GM18951 (cell line): ENCODE measurements around the gene C1QA.

Experiments used
- POLR2A ChIP-seq: IDR thresholded peaks from 4 replicates; pipeline ENCODE4 v1.6.1; 2011; ENCODE audit warnings: mild to moderate bottlenecking; ENCODE audit not compliant: insufficient read length, insufficient read depth; ENCODE audit errors: extremely low read depth
- in situ Hi-C: fragments of 300-500 bp; cut with MboI; formaldehyde crosslinking; loops from one replicate; pipeline ENCODE4 v1.12.0; 2022; ENCODE audit warnings: low sequenced_read_pairs, mixed read lengths, inconsistent platforms; ENCODE audit not compliant: unreplicated experiment

The C1QA gene, protein sequence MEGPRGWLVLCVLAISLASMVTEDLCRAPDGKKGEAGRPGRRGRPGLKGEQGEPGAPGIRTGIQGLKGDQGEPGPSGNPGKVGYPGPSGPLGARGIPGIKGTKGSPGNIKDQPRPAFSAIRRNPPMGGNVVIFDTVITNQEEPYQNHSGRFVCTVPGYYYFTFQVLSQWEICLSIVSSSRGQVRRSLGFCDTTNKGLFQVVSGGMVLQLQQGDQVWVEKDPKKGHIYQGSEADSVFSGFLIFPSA

GRCh38 chr1:22636353-22636752 lies at the start of gene C1QA:
C1QA (plus strand) TSS chr1:22636628; CDS start chr1:22637617, 989 bp downstream.
- in situ Hi-C loops, result no loop called here
- TF ChIP-seq POLR2A, result no peak

GRCh38 chr1:22587247-22587646 lies 49.2 kb upstream of the C1QA start:
- in situ Hi-C loops, result no loop called here
- TF ChIP-seq POLR2A, result no peak

DNA sequence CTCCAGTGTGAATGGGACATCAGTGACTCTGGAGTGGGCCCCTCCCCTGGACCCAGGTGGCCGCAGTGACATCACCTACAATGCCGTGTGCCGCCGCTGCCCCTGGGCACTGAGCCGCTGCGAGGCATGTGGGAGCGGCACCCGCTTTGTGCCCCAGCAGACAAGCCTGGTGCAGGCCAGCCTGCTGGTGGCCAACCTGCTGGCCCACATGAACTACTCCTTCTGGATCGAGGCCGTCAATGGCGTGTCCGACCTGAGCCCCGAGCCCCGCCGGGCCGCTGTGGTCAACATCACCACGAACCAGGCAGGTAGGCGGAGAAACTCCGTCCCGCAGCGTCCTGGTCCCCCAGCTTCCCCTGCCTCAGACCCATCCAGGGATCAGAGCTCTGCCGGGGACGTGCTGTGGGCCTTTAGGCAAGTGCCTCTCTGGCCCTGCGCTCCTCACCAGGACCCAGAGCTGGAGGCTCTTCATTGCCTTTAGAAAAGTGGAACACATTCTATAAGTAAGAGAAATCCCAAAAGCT lies 47.5 kb upstream of the C1QA start:
- no peak for TF ChIP-seq POLR2A
- in situ Hi-C loops, result no loop called here

DNA sequence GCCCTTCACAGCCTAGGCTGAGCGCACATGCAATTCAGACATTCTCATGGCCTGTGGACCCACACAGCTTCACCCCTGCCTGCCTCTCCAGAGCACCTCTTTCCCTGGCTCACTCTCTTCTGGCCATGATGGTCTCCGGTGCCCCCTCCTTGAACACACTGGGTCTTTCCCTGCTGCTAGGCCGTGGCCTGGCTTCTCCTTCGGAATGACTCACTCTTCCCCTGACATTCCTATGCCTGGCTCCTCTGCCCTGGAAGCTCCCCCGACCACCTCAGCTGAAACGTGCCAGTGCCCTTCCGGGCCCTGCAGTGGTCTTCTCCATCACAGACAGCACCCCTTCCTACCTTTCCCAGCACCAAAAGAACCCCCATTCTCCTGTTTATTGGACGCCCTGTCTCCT lies 44.9 kb upstream of the C1QA start:
- no peak for TF ChIP-seq POLR2A
- in situ Hi-C loops, result no loop called here

DNA sequence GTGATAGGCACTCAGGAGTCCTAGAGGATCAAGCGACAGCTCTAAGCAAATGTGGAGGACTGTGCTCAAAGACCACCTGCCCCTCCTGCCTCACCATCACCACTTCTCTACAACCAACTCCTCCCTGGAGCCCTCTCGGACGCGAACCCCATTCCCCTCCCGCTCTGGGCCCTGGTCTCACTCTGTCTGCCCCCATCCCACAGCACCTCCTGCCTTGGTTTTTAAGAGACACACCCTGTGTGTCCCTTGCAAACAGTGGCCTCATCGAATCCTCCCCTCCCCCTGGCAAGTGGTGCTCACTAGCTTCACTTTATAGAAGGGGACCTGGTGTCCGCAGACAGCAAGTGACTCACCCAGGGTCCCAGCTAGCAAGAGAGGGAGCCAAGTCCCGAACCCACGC lies 44.4 kb upstream of the C1QA start:
- no peak for TF ChIP-seq POLR2A
- in situ Hi-C loops, result no loop called here

GRCh38 chr1:22592919-22593790 lies 43.3 kb upstream of the C1QA start:
- in situ Hi-C loops, result no loop called here
- TF ChIP-seq POLR2A, result no peak

DNA sequence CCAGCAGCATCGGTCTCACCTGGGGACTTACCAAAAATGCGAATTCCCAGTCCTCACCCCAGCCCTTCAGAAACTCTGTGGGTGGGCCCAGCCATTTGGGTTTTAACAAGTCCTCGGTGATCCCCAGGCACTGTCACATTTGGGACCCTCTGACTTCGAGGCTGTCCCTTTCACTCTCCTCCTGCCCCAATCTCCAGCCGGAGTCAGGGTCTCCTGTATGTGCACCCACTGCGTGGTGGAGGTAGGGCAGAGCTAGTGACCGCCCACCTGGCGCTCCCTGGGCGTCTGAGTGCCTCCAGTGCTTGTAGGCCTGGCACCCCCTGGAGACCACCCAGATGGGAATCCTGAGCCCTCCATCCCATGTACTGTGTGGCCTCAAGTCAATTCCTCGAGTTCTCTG lies 42.0 kb upstream of the C1QA start:
- TF ChIP-seq POLR2A, result no peak
- in situ Hi-C loops, result no loop called here

GRCh38 chr1:22595108-22595507 lies 41.3 kb upstream of the C1QA start:
- in situ Hi-C loops, result no loop called here
- no peak for TF ChIP-seq POLR2A

- TF ChIP-seq POLR2A, result no peak
- in situ Hi-C loops, result no loop called here
Observed at GRCh38 chr1:22597301-22597965, 39.0 kb upstream of the C1QA start.

DNA sequence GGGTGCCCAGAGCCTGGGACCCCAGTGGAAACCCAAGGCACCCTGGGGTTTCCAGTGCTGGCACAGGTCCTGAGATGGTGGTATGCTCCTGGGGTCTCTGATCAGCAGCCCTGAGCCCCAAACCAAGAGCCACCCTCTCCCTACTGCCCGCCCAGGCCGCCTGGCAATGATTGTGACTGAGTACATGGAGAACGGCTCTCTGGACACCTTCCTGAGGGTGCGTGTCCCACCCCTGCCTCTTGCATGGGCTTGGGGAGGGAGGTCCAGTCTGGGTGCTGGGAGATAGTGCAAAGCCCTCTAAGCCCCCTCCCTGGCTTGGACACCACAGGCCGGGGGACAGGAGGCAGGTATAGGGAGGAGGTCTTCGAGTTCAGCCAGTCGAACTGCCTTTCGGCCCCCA lies 38.4 kb upstream of the C1QA start:
- TF ChIP-seq POLR2A, result no peak
- in situ Hi-C loops, result no loop called here

DNA sequence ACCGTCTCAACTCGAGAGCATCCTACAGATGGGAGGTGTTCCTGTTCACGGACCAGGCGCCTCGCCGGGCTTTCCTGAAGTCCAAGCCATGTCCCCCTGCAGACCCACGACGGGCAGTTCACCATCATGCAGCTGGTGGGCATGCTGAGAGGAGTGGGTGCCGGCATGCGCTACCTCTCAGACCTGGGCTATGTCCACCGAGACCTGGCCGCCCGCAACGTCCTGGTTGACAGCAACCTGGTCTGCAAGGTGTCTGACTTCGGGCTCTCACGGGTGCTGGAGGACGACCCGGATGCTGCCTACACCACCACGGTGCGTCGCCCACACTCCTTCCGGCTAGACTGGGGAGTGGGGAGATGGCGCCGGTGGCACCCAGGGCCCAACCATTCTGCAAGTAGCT lies 37.7 kb upstream of the C1QA start:
- in situ Hi-C loops, result no loop called here

DNA sequence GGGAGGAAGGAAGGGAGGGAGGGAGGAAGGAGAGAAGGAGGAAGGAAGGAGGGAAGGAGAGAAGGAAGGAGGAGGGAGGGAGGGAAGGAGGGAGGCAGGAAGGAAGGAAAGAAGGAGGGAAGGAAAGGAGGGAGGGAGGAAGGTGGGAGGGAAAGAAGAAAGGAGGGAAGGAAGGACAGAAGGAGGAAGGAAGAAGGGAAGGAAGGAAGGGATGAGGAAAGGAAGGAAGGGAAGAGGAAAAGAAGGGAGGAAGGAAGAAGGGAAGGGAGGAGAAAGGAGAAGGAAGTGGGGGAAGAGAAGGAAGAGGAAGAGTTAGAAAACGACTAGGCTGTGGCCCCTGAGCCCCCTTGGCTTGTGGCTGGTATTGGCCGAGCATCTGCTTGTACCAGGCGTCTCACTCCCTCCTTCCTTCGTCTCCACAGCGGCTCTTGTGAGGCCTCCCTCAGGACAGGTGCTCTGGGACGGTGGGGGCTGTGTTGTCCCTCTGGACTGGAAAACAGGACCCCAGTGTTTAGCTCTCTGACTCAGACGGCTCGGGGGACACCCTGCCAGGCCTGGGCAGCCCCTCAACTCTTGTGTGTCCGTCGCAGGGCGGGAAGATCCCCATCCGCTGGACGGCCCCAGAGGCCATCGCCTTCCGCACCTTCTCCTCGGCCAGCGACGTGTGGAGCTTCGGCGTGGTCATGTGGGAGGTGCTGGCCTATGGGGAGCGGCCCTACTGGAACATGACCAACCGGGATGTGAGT lies 36.2 kb upstream of the C1QA start:
- TF ChIP-seq POLR2A, result no peak

More for the DNA sequence above, 37.7 kb upstream of the C1QA start:
- no peak for TF ChIP-seq POLR2A

GRCh38 chr1:22600817-22601605 lies 35.4 kb upstream of the C1QA start:
- TF ChIP-seq POLR2A, result no peak
- in situ Hi-C loops, result no loop called here

More for the DNA sequence above, 36.2 kb upstream of the C1QA start:
- in situ Hi-C loops, result no loop called here
